Suppressor macrophage (primary cell): ENCODE data around the gene ATP5PO.
A peak's percentile ranks its signal among the peaks of the same experiment; 100 is the strongest.

Experiments
- DNase-seq, 4 experiments: peaks; one replicate each; pipeline ENCODE4 v3.0.0-alpha.2; 2020 to 2022
- total RNA-seq, 17 experiments: gene quantifications; one replicate each; lab custom pipeline; 2026; ENCODE audit warnings: mixed read lengths in 6 of 17, inconsistent platforms in 3 of 17; lab: John Stamatoyannopoulos, UW

ATP5PO gene
- total RNA-seq = 12.9 to 42.4 (median 24.4) reads per million in 17 experiments

GRCh38 chr21:33915368-33916199 is at the start of gene ATP5PO:
TSS of gene ATP5PO (minus strand) at chr21:33915804. CDS start at chr21:33915763, 41 bp downstream.
- peak; percentile 99 to 100 (median 100) for DNase-seq

DNA sequence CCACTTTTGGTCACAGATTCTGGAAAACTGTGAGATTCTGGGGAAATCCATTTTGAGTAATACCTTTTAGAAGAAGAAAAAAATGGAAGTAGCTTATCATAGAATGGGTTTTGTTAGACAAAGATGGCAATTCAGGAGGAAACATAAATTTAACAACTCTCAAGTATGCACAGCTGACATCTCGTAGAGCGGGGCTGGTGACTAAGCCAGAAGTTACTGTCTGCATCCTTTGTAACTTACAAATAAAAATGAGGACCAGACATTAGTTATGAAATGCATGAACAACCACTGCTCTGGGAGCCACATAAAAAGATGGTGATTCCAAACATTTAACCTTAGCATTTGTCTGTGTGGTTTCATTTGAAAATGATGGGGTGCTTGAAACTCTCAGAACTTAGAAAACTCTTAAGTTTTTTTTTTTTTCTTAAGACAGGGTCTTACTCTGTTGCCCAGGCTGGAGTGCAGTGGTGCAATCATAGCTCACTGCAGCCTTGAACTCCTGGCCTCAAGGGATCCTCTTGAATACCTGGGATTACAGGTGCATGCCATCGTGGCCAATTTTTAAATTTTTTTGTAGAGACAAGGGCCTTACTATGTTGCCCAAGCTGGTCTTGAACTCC is 49.2 kb upstream of the ATP5PO start:
- DNase-seq = no peak

- no peak for DNase-seq
Observed at GRCh38 chr21:33963848-33964555, 48.4 kb upstream of the ATP5PO start.

DNA sequence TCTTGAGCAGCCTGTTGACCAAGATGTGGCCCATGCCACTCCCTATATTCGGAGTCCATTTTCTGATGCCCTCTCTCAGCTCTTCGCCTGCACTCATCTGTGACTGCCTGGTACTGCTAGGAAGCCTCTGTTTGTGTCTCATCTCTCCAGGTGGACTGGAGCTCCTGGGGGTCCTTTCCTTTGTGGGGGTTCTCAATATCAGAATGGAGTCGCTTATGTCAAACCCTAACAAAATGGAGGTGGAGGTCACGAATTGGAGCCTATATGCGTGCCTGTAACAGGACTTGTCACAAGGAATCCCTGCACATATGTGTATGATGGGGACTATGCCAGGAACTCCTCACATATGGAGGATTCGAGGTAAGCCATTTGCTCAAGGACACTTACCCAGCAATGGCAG is 46.7 kb upstream of the ATP5PO start:
- no peak for DNase-seq

DNA sequence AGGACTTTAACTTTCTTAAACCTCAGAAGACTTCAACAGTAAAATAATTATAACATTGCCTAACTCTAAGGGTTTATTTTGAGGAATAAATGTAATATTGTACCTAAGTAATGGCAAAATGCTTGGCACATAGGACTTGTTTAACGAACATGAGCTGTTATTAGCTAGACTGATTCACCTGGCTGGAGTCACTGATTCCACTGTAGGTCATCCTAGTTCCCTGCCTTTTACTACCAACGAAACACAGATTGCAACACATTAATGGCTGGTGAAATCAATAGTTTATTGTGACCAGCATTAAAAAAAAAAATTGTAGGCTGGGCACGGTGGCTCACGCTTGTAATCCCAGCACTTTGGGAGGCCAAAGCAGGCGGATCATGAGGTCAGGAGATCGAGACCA is 45.5 kb upstream of the ATP5PO start:
- no peak for DNase-seq

DNA sequence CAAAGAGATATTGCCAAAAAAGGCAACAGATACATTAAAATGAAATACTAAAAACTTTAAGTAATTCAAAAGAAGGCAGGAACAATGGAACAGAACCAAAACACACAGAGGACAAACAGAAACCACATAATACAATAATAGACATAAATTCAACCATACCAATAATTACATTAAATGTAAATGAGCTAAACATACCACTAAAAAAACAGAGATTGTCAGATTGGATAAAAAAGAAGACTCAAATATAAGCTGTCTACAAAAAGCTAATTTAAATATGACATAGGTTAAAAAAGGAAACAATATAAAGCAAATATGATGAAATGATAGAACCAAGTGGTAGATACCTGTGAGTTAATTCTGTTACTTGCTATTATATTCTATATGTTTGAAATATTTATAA is 44.1 kb upstream of the ATP5PO start:
- no peak for DNase-seq

DNA sequence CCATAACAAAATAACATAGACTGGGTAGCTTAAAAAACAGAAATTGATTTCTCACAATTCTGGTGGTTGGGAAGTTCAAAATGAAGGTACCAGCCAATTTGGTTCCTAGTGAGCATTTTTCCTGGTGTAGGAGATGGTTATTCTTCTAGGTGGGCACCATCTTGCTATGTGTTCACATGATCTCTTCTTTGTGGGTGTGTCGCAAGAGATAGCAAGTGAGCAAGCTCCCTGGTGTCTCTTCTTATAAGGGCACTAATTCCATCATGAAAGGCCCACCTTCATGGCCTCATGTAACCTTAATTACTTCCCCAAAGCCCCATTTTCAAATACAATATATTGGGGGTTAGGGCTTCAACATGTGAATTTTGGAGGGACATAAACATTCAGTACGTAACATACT is 38.8 kb upstream of the ATP5PO start:
- DNase-seq = no peak

DNA sequence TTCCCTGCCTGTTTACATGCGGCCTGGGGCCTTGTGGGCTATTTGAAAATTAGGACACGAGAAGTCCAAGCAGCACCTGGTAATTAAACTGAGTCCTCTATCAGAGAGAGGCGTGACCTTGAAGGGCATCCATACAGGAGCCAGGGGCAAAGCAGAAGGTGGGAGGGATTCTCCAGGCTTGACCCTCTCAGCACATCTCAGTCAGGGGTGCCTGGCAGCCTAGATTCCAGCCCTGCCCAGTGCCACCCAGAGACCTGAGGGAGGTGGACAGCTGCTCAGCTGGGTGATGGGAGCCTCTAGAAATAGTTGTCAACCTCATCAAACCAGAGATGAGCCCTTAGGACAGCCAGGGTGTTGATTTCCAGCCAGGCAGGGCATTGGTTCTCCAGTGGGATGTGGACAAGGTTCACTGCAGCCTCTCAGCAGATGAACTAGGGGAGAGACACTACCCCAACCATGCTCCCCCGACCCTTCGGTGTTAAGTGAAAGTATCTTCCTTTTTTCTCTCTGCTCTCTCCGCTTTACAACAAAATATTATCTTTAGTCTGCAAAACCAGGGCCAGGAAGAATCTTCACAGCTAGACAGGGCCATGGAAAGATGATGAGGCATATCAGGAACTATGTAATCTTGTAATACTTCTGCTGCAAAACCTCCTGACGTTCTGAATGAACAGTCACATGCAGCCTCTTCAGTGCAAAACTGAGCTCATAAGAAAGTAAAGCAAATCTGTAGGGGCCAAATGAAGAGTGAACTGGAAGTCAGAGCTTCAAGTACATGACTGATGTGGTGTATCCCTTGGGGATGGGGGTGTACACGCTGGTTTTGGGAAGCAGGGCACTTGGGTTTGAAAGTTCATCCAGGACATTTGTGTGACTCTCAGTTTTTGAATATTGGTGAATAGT is 35.9 kb upstream of the ATP5PO start:
- DNase-seq = peak; percentile 65 to 88 (median 76)

DNA sequence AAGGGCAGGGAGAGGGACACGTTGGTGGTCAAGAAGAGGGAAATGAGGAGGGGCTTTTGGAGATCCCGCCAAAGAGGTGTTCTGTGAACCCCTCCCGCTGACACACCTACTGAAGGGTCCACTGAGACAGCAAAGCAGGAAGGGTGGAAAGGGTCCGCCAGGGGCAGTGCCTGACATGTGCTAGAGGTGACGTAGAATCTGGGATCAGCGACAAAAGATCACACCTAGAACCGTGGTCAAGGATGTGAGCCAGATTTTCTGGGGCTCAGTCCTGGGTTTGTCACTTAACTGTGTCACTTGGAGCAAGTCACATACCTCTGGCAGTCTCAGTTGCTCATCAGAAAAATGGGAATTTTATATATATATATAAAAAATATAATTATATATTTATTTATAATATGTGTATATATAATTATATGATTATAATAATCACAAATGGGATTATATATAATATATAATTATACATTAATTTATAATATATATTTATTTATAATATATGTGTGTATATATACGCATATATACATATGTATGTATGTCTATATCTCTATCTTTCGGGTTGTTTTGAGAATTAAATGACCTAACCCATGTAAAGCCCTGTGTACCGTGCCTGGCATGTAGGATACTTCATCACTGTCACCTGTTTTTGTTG is 35.0 kb upstream of the ATP5PO start:
- no peak for DNase-seq

DNA sequence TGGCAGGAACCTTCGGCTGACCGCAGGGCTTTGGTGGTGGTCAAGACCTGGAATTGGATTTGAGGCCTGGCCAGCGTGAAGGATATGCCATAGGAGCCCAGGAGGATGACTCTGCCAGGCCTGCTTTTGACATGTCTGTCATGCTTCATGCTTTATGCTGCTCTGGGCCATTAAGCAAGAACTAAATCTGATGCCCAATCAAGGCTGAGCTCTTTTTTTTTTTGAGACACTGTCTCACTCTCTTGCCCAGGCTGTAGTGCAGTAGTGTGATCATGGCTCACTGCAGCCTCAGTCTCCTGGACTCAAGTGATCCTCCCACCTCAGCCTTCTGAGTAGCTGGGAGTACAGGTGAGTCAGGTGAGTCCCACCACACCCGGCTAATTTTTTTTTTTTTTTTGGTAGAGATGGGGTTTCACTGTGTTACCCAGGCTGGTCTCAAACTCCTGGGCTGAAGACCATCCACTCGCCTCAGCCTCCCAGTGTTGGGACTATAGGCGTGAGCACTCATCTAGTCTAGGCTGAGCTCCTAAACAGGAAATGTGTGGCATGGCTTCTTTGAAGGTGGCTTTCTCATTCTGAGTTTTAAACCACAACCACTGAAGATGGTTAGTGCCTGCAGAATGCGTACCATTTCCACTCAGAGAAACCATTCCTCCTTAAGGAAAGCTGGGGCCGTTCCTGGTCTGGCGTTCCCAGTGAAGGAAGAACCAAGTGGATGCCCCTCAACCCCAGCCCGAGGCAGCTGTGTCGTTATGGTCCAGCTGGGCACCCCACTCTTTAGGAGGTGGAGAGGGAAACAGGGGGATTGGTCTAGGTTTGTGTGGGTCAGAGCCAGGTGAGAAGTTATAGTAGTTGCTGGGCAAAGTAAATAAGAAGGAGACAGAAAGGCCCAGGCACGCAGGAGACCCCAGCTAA is 34.2 kb upstream of the ATP5PO start:
- no peak for DNase-seq

DNA sequence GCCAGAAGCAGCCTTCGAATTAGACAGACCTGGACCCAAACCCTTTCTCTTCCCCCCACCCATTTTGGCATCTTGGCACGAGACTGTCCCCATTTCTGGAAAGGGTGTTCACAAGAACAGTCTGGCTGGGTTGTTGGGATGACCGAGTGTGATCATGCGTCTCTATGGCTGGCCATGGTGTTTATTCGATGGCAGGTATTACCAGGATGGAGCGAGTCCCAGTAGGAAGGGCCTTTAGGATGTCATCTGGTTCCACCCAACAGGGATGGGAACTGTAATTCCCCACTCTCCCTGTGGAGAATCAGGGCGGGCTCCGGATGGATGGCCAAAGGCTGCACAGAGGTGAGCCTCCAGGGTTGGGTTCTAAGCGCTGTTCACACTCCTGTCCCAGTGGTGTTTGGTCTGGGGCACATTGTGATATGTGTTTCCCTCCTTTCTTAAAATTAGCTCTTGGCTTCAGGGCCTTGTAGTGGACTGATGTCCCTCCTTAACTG is 33.4 kb upstream of the ATP5PO start:
- no peak for DNase-seq

GRCh38 chr21:33948096-33948950 is 32.7 kb upstream of the ATP5PO start:
- peak; percentile 42 to 67 (median 60) for DNase-seq

DNA sequence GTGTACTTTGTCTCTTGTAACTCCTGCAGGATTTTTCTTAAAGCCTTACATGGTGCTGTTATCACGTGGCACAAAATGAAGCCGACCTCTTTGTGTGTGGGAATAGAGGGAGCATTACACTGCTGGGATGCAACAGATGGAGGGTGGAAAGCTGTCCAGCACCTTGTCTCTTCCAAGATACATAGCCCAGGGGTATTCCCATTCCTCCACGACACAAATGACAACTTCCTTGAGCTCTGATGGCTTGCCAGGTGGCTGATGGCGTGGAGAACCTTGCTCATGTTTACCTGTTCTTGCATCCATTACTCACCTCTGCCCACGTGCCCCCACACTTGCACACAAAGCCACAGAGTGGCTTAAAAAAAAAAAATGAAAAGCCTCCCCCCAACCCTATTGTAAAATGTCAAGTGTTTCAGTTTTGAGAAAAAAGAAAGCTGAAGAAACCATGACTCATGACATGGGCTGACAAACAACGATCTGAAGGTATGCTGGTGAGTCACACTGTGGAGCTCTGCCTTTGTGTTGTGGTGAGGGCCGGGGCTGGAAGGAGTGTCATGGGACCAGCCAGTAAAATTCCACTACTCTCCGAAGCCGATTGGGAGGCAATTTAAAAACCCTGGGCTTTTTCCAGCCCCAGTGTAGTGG is 32.0 kb upstream of the ATP5PO start:
- DNase-seq = peak; percentile 84 to 94 (median 89)

- peak in 1 of 4 experiments; percentile 67 for DNase-seq
Observed at GRCh38 chr21:33945652-33946270, 30.2 kb upstream of the ATP5PO start.

DNA sequence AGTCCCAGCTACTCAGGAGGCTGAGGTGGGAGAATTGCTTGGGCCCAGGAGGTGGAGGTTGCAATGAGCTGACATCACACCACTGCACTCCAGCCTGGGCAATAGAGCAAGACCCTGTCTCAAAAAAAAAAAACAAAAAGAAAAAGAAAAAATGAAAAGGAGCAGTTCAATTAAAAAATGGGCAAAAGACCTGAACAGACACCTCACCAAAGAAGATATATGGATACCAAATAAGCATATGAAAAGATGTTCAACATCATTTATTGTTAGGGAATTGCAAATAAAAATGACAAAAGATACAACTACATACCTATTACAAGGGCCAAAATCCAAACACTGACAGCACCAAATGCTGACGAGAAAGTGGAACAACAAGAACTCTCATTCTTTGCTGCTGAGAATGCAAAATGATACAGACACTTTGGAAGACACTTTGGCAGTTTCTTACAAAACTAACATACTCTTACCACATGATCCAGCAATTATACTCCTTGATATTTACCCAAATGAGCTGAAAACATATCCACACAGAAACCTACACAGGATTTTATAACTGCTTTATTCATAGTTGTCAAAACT is 28.7 kb upstream of the ATP5PO start:
- DNase-seq = no peak

DNA sequence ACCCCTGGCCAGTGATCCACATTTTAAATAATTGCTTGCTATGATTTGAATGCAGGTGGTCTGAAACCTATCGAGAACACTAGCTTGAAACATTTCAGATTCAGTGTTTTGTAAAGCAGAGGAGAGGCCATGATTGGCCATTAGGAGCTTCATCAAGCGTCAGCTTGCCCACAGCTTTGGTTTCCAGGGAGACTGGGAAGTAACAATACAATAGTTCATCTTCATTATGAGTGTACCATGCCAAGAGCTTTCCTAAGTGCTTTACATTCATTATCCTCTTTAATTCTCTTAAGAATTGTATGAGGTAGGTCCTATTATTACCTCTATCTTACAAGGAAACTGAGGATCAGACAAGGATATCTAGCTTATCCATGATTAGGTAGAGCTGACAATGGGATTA is 27.7 kb upstream of the ATP5PO start:
- no peak for DNase-seq

DNA sequence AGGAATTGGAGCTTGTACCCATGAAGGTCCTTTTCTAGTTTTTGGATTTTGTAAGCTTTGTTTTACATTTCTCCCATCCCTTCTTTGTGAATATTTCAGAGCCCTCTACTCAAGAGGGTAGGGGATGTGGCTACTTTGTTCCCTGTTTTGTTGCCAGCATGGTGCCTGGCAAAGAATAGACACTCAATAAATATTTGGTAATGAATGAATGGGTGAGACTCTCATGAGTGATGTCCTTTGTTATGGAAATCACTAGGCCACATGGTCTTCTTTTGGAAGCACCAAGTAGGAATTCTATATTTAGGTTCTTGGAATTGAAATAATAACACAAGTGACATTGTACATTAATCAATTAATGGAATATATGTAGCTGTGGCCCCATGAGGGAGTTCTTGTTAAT is 26.8 kb upstream of the ATP5PO start:
- no peak for DNase-seq

GRCh38 chr21:33940881-33941245 is 25.3 kb upstream of the ATP5PO start:
- no peak for DNase-seq
